ENCODE data around the gene GRIK2.

- TF ChIP-seq EZH2phosphoT487 (IDR thresholded peaks at IDR 0.05; ENCODE audit: insufficient read depth, low read depth) (no peak), EZH2 (IDR thresholded peaks at IDR 0.05; ENCODE audit: insufficient read depth, poor library complexity, severe bottlenecking) (no peak)
Observed at GRCh38 chr6:101832371-101832770, 438.9 kb downstream of the GRIK2 start.
